Right cardiac atrium (tissue), 5 donors: ENCODE results near the gene MRPL41. TPM values are rescaled to one million over a fixed set of nuclear protein-coding genes. Genes with fewer than 3 reads are reported as not detected.

ENCODE experiments used
- polyA plus RNA-seq: library from polyadenylated mRNA; stranded (reverse); fragments of 200-250 nt; gene quantifications from one replicate; pipeline ENCODE4 v1.2.3, GENCODE V29; 2013
- total RNA-seq, 4 donors: library from RNA; stranded (reverse); fragmentation: NEBNext Ultra II Directional; extraction: Animal tissue kit (Norgen Biotek cat#: 25700); gene quantifications; one replicate each; pipeline ENCODE4 v1.2.1, GENCODE V29; 2021
- donor health status: healthy with polysubstance abuse.
- donor health status: DM: no; HTN: yes; CAD: no.
- donor health status: DM: no; HTN: no; CAD: no.
- donor health status: DM: no; HTN: yes; CAD: no; lungs with severe emphysema.
- donor health status: DM: yes; HTN: yes; CAD: no.

The MRPL41 gene
- total and polyA plus RNA-seq, 5 donors: 149 to 460 (median 186) TPM

Other genes with a start within 250 kb of the MRPL41 start
- gene NRARP, start 249.6 kb upstream of the MRPL41 start, total RNA-seq: 10 to 100 TPM in 1 of 4 donors, 1 to 10 TPM in 3; 4.5 to 14.5 (median 7.9) TPM
- gene NRARP, start 249.6 kb upstream of the MRPL41 start, polyA plus RNA-seq: 4.2 TPM
- 10 to 100 TPM in 2 of 4 donors, 1 to 10 TPM in 2; 7.9 to 13.4 (median 11.1) TPM for gene EXD3, start 128.7 kb upstream of the MRPL41 start, total RNA-seq
- gene EXD3, start 128.7 kb upstream of the MRPL41 start, polyA plus RNA-seq: 14.6 TPM
- 1 to 10 TPM; 3.1 to 7.5 (median 4.5) TPM for gene NOXA1, start 128.5 kb upstream of the MRPL41 start, total RNA-seq
- gene NOXA1, start 128.5 kb upstream of the MRPL41 start, polyA plus RNA-seq: 4.3 TPM
- gene ENTPD8, start 110.5 kb upstream of the MRPL41 start, total RNA-seq: not detected
- not detected for gene ENTPD8, start 110.5 kb upstream of the MRPL41 start, polyA plus RNA-seq
- 10 to 100 TPM; 12.4 to 21.5 (median 18.6) TPM for gene NSMF, start 92.5 kb upstream of the MRPL41 start, total RNA-seq
- gene NSMF, start 92.5 kb upstream of the MRPL41 start, polyA plus RNA-seq: 25.5 TPM
- 10 to 100 TPM in 1 of 4 donors, 1 to 10 TPM in 3; 7.4 to 13.0 (median 7.6) TPM for gene PNPLA7, start 1.5 kb upstream of the MRPL41 start, total RNA-seq
- 5.5 TPM for gene PNPLA7, start 1.5 kb upstream of the MRPL41 start, polyA plus RNA-seq
- 10 to 100 TPM; 17.8 to 28.1 (median 21.1) TPM for gene DPH7, start 27.0 kb downstream of the MRPL41 start, total RNA-seq
- 20.5 TPM for gene DPH7, start 27.0 kb downstream of the MRPL41 start, polyA plus RNA-seq
- 1 to 10 TPM; 7.6 to 9.4 (median 9.0) TPM for gene ZMYND19, start 38.6 kb downstream of the MRPL41 start, total RNA-seq
- gene ZMYND19, start 38.6 kb downstream of the MRPL41 start, polyA plus RNA-seq: 9.5 TPM
- gene ARRDC1, start 53.8 kb downstream of the MRPL41 start, total RNA-seq: 10 to 100 TPM; 13.7 to 24.3 (median 20.2) TPM
- 38.7 TPM for gene ARRDC1, start 53.8 kb downstream of the MRPL41 start, polyA plus RNA-seq
- 10 to 100 TPM; 34.8 to 38.6 (median 37.1) TPM for gene EHMT1, start 67.1 kb downstream of the MRPL41 start, total RNA-seq
- 23.3 TPM for gene EHMT1, start 67.1 kb downstream of the MRPL41 start, polyA plus RNA-seq